ENCODE results near the gene HOXD13.

GRCh38 chr2:176091329-176092258, 927 bp upstream of the HOXD13 start:
- TF ChIP-seq CTCF (conservative IDR thresholded peaks at IDR 0.05), result no peak
- TF ChIP-seq ZFX (IDR thresholded peaks at IDR 0.05), result no peak
